A673 (cell line): ENCODE data around the gene RANBP3. TPM values are rescaled to one million over a fixed set of nuclear protein-coding genes. Genes with fewer than 3 reads are reported as not detected.

ENCODE experiments used
- BruUV-seq: library from RNA; stranded (reverse); fragments of 400-500 nt; replicated peaks from 2 replicates; lab custom pipeline; 2021; lab: Mats Ljungman, UMichigan
- CTCF ChIA-PET: fragments of 300-600 bp; sonication (Branson Sonifier 250); formaldehyde crosslinking; loops from one replicate; lab custom pipeline; 2022; ENCODE audit warnings: antibody characterized with exemption; lab: Charles Lee
- POLR2A ChIA-PET: fragments of 300-600 bp; sonication (Branson Sonifier 250); formaldehyde crosslinking; loops from one replicate; lab custom pipeline; 2022; ENCODE audit warnings: antibody characterized with exemption; ENCODE audit not compliant: low non-redundant PET; lab: Charles Lee
- DNase-seq: peaks from one replicate; pipeline ENCODE4 v3.0.0-alpha.2; 2015; ENCODE audit warnings: low spot score
- H3K27ac ChIP-seq: fragments of 200-600 bp; sonication (generic); 2 replicates; pipeline ENCODE4 v1.5.1; 2016; ENCODE audit warnings: mixed run types, low read depth, mild to moderate bottlenecking, mixed read lengths, antibody characterized with exemption, low read length; ENCODE audit not compliant: poor library complexity, severe bottlenecking
- H3K27me3 ChIP-seq: fragments of 200-600 bp; sonication (generic); replicated peaks from 2 replicates; pipeline ENCODE4 v1.6.1; 2017; ENCODE audit warnings: mixed run types, low read depth, mild to moderate bottlenecking, mixed read lengths, antibody characterized with exemption, low read length; ENCODE audit not compliant: insufficient read depth, poor library complexity
- H3K36me3 ChIP-seq: fragments of 200-600 bp; sonication (generic); 2 replicates; pipeline ENCODE4 v1.6.1; 2016; ENCODE audit warnings: mixed run types, mild to moderate bottlenecking, mixed read lengths, antibody characterized with exemption, low read length; ENCODE audit not compliant: insufficient read depth, poor library complexity, severe bottlenecking
- H3K4me1 ChIP-seq: fragments of 200-600 bp; sonication (generic); 2 replicates; pipeline ENCODE4 v1.6.1; 2017; ENCODE audit warnings: mixed run types, mild to moderate bottlenecking, mixed read lengths, antibody characterized with exemption, low read length; ENCODE audit not compliant: insufficient read depth, poor library complexity, severe bottlenecking
- H3K4me3 ChIP-seq: fragments of 200-600 bp; sonication (generic); 2 replicates; pipeline ENCODE4 v1.5.1; 2016; ENCODE audit warnings: low read depth, mixed run types, mild to moderate bottlenecking, mixed read lengths, low read length; ENCODE audit not compliant: poor library complexity, severe bottlenecking
- H3K9me3 ChIP-seq: fragments of 200-600 bp; sonication (generic); 2 replicates; pipeline ENCODE4 v1.6.1; 2016; ENCODE audit warnings: mixed run types, low read depth, mild to moderate bottlenecking, mixed read lengths, antibody characterized with exemption, low read length; ENCODE audit not compliant: poor library complexity, severe bottlenecking
- CTCF ChIP-seq: fragments of 300-800, 200-600 bp; sonication (generic); conservative IDR thresholded peaks from 2 replicates; pipeline ENCODE4 v1.5.1; 2017; ENCODE audit warnings: low read depth, mild to moderate bottlenecking, antibody characterized with exemption, low read length, moderate library complexity, mixed read lengths
- EZH2 ChIP-seq: fragments of 200-600 bp; sonication (generic); IDR thresholded peaks from 2 replicates; pipeline ENCODE4 v1.6.1; 2017; ENCODE audit warnings: borderline replicate concordance, low read depth, mild to moderate bottlenecking, mixed read lengths, antibody characterized with exemption, low read length; ENCODE audit not compliant: poor library complexity, severe bottlenecking
- intact Hi-C: fragments of 100-400 bp; cut with micrococcal nuclease; formaldehyde crosslinking; loops from one replicate; pipeline ENCODE4 v1.10.0; 2022; ENCODE audit not compliant: unreplicated experiment
- total RNA-seq: library from RNA; stranded (reverse); gene quantifications from 2 replicates; pipeline ENCODE4 v1.2.3, GENCODE V29; 2021

RANBP3 gene
- total RNA-seq, 1 experiment from 2014 or later, result 130 TPM

GRCh38 chr19:5966941-5967340, 11.0 kb downstream of the RANBP3 start:
- TF ChIP-seq CTCF, result no peak
- TF ChIP-seq EZH2, result no peak
- H3K9me3 ChIP-seq, result no peaks in the 10 kb centered on the region
- H3K4me1 ChIP-seq, result peaks cover 35% of the 10 kb centered on the region
- no peak for DNase-seq
- no peak overlapping the region for H3K4me3 ChIP-seq
- BruUV-seq, result no TSS peak
- H3K27me3 ChIP-seq, result no peaks in the 10 kb centered on the region
- no peaks in the 10 kb centered on the region for H3K36me3 ChIP-seq
- CTCF ChIA-PET, result interaction anchor here (2.2 to 2.5 kb wide), 2 partner anchors 12 to 56 kb away, joined by 17 to 18 read pairs; partner anchors contain the start of gene RANBP3
- H3K27ac ChIP-seq, result no peak overlapping the region
- POLR2A ChIA-PET, result no interaction called here
- intact Hi-C loops, result no loop called here

GRCh38 chr19:5966215-5966614, 11.7 kb downstream of the RANBP3 start:
- Histone ChIP-seq H3K9me3 (no peaks in the 10 kb centered on the region), H3K4me3 (no peak overlapping the region), H3K36me3 (no peaks in the 10 kb centered on the region), H3K27me3 (no peaks in the 10 kb centered on the region), H3K27ac (no peak overlapping the region), H3K4me1 (peaks cover 39% of the 10 kb centered on the region)
- no TSS peak for BruUV-seq
- ChIA-PET POLR2A (no interaction called here), CTCF (interaction anchor here (0.5 to 2.5 kb wide), 2 partner anchors 56 to 176 kb away, joined by 4 to 18 read pairs; no protein-coding TSS in a partner anchor)
- TF ChIP-seq CTCF (no peak), EZH2 (no peak)
- no peak for DNase-seq
- intact Hi-C loops, result no loop called here

- H3K4me3 ChIP-seq, result no peak overlapping the region
- H3K36me3 ChIP-seq, result no peaks in the 10 kb centered on the region
- DNase-seq, result no peak
- CTCF ChIA-PET, result no interaction called here
- H3K27ac ChIP-seq, result no peak overlapping the region
- intact Hi-C loops, result no loop called here
- TF ChIP-seq EZH2, result no peak
- no peak for TF ChIP-seq CTCF
- POLR2A ChIA-PET, result no interaction called here
- no peaks in the 10 kb centered on the region for H3K27me3 ChIP-seq
- peaks cover 50% of the 10 kb centered on the region for H3K4me1 ChIP-seq
- H3K9me3 ChIP-seq, result no peaks in the 10 kb centered on the region
- no TSS peak for BruUV-seq
These were observed 12.9 kb downstream of the RANBP3 start for GRCh38 chr19:5964816-5965565.
